GM19240 (cell line): ENCODE results near the gene ACTC1.
"Not testable (repeated sequence)": the region's sequence is repeated elsewhere in the genome, so short reads cannot be mapped to it uniquely, and the experiment has no call there.

ENCODE experiments used
- DNase-seq: peaks from one replicate; pipeline ENCODE4 v3.0.0; 2011; ENCODE audit warnings: low spot score; ENCODE audit not compliant: insufficient read length

Gene ACTC1

GRCh38 chr15:34795267-34796081 is at the start of gene ACTC1:
ACTC1 (minus strand) TSS chr15:34795549; CDS start chr15:34794808, 741 bp downstream.
- DNase-seq = no peak

- DNase-seq = no peak
Measured at GRCh38 chr15:34841262-34841725, 45.9 kb upstream of the ACTC1 start.

GRCh38 chr15:34838282-34838681 is 42.9 kb upstream of the ACTC1 start:
- no peak for DNase-seq

- DNase-seq = no peak
Measured at GRCh38 chr15:34837246-34838016, 42.1 kb upstream of the ACTC1 start.

- no peak for DNase-seq
Measured at GRCh38 chr15:34828145-34828911, 33.0 kb upstream of the ACTC1 start.

- no peak for DNase-seq
Measured at GRCh38 chr15:34821831-34822230, 26.5 kb upstream of the ACTC1 start.

- no peak for DNase-seq
Measured at GRCh38 chr15:34820110-34820509, 24.8 kb upstream of the ACTC1 start.

GRCh38 chr15:34818526-34818925 is 23.2 kb upstream of the ACTC1 start:
- DNase-seq = no peak

- no peak for DNase-seq
Measured at GRCh38 chr15:34815836-34816235, 20.5 kb upstream of the ACTC1 start.

GRCh38 chr15:34813446-34814190 is 18.3 kb upstream of the ACTC1 start:
- no peak for DNase-seq

- not testable (repeated sequence) for DNase-seq
Measured at GRCh38 chr15:34812868-34813365, 17.6 kb upstream of the ACTC1 start.

- no peak for DNase-seq
Measured at GRCh38 chr15:34812369-34812768, 17.0 kb upstream of the ACTC1 start.

- DNase-seq = no peak
Measured at GRCh38 chr15:34810443-34811129, 15.2 kb upstream of the ACTC1 start.

- no peak for DNase-seq
Measured at GRCh38 chr15:34809186-34809585, 13.8 kb upstream of the ACTC1 start.

GRCh38 chr15:34808016-34808415 is 12.7 kb upstream of the ACTC1 start:
- no peak for DNase-seq

GRCh38 chr15:34807241-34807640 is 11.9 kb upstream of the ACTC1 start:
- DNase-seq = not testable (repeated sequence)

- no peak for DNase-seq
Measured at GRCh38 chr15:34804776-34805175, 9.4 kb upstream of the ACTC1 start.

- no peak for DNase-seq
Measured at GRCh38 chr15:34804113-34804512, 8.8 kb upstream of the ACTC1 start.

GRCh38 chr15:34802803-34803750 is 7.7 kb upstream of the ACTC1 start:
- DNase-seq = no peak
